ENCODE measurements around the gene GLP2R. TPM values are rescaled to one million over a fixed set of nuclear protein-coding genes. Genes with fewer than 3 reads are reported as not detected.

The GLP2R gene
- total RNA-seq, 1 donor: not detected

GRCh38 chr17:9790316-9790715, 35.4 kb upstream of the GLP2R start:
- DNase-seq (ENCODE audit: low read depth): no peak
- TF ChIP-seq CTCF (IDR thresholded peaks at IDR 0.05; ENCODE audit: insufficient read depth, low read length): no peak
- no peak overlapping the region for H3K4me3 ChIP-seq (ENCODE audit: low read depth, low read length)

- no peak for DNase-seq (ENCODE audit: low read depth)
- H3K4me3 ChIP-seq (ENCODE audit: low read depth, low read length): no peak within 1 kb of the TSS
- TF ChIP-seq CTCF (IDR thresholded peaks at IDR 0.05; ENCODE audit: insufficient read depth, low read length): no peak
Observed at GRCh38 chr17:9790889-9791876, 34.5 kb upstream of the GLP2R start, which contains the start of gene DHRS7C. TSS of gene DHRS7C (minus strand) at chr17:9791592. CDS start at chr17:9791284, 308 bp downstream.

- TF ChIP-seq CTCF (IDR thresholded peaks at IDR 0.05; ENCODE audit: insufficient read depth, low read length): no peak
- no peak for DNase-seq (ENCODE audit: low read depth)
- no peak overlapping the region for H3K4me3 ChIP-seq (ENCODE audit: low read depth, low read length)
Observed at GRCh38 chr17:9792181-9792840, 33.4 kb upstream of the GLP2R start.

GRCh38 chr17:9798008-9798407, 27.7 kb upstream of the GLP2R start:
- no peak for DNase-seq (ENCODE audit: low read depth)
- H3K4me3 ChIP-seq (ENCODE audit: low read depth, low read length): no peak overlapping the region
- no peak for TF ChIP-seq CTCF (IDR thresholded peaks at IDR 0.05; ENCODE audit: insufficient read depth, low read length)

- DNase-seq (ENCODE audit: low read depth): no peak
- H3K4me3 ChIP-seq (ENCODE audit: low read depth, low read length): no peak overlapping the region
- no peak for TF ChIP-seq CTCF (IDR thresholded peaks at IDR 0.05; ENCODE audit: insufficient read depth, low read length)
Observed at GRCh38 chr17:9798724-9799123, 27.0 kb upstream of the GLP2R start.

- no peak for TF ChIP-seq CTCF (IDR thresholded peaks at IDR 0.05; ENCODE audit: insufficient read depth, low read length)
- no peak for DNase-seq (ENCODE audit: low read depth)
- no peak overlapping the region for H3K4me3 ChIP-seq (ENCODE audit: low read depth, low read length)
Observed at GRCh38 chr17:9801505-9801904, 24.2 kb upstream of the GLP2R start.
